ENCODE measurements around the gene ATP10D. TPM values are rescaled to one million over a fixed set of nuclear protein-coding genes. Genes with fewer than 3 reads are reported as not detected.
A peak's percentile ranks its signal among the peaks of the same experiment; 100 is the strongest.
"Not testable (repeated sequence)": the region's sequence is repeated elsewhere in the genome, so short reads cannot be mapped to it uniquely, and the experiment has no call there.

Gene ATP10D
- total RNA-seq, 1 donor from 2014 or later = 9.7 TPM

GRCh38 chr4:47519239-47519883, 34.3 kb downstream of the ATP10D start:
- TF ChIP-seq CTCF (conservative IDR thresholded peaks at IDR 0.05; ENCODE audit: low read depth, low read length) = no peak
- H3K4me3 ChIP-seq (ENCODE audit: low read depth, low read length) = no peak overlapping the region
- no peak for DNase-seq (ENCODE audit: low read depth)

GRCh38 chr4:47525154-47525819, 40.2 kb downstream of the ATP10D start:
- peak; percentile 91 for DNase-seq (ENCODE audit: low read depth)
- TF ChIP-seq CTCF (conservative IDR thresholded peaks at IDR 0.05; ENCODE audit: low read depth, low read length) = no peak
- no peak overlapping the region for H3K4me3 ChIP-seq (ENCODE audit: low read depth, low read length)

- H3K4me3 ChIP-seq (ENCODE audit: low read depth, low read length) = no peak overlapping the region
These were observed 41.2 kb downstream of the ATP10D start for GRCh38 chr4:47526281-47526680.

GRCh38 chr4:47528646-47529045, 43.6 kb downstream of the ATP10D start:
- not testable (repeated sequence) for H3K4me3 ChIP-seq (ENCODE audit: low read depth, low read length)
- peak; percentile 76 for DNase-seq (ENCODE audit: low read depth)

More at GRCh38 chr4:47526281-47526680, 41.2 kb downstream of the ATP10D start:
- TF ChIP-seq CTCF (conservative IDR thresholded peaks at IDR 0.05; ENCODE audit: low read depth, low read length) = no peak
- no peak for DNase-seq (ENCODE audit: low read depth)

- DNase-seq (ENCODE audit: low read depth) = no peak
- TF ChIP-seq CTCF (conservative IDR thresholded peaks at IDR 0.05; ENCODE audit: low read depth, low read length) = no peak
- H3K4me3 ChIP-seq (ENCODE audit: low read depth, low read length) = no peak overlapping the region
These were observed 45.7 kb downstream of the ATP10D start for GRCh38 chr4:47530801-47531200.

- DNase-seq (ENCODE audit: low read depth) = peak; percentile 79
- H3K4me3 ChIP-seq (ENCODE audit: low read depth, low read length) = no peak overlapping the region
- TF ChIP-seq CTCF (conservative IDR thresholded peaks at IDR 0.05; ENCODE audit: low read depth, low read length) = no peak
These were observed 46.3 kb downstream of the ATP10D start for GRCh38 chr4:47531241-47531953.

GRCh38 chr4:47531954-47532321, 46.9 kb downstream of the ATP10D start:
- H3K4me3 ChIP-seq (ENCODE audit: low read depth, low read length) = no peak overlapping the region
- no peak for TF ChIP-seq CTCF (conservative IDR thresholded peaks at IDR 0.05; ENCODE audit: low read depth, low read length)
- DNase-seq (ENCODE audit: low read depth) = no peak

All from epithelial cell of proximal tubule (primary cell).